K562 (cell line): ENCODE results near the gene GALNT9. TPM values are rescaled to one million over a fixed set of nuclear protein-coding genes. Genes with fewer than 3 reads are reported as not detected.

Experiments used
- HMBOX1 ChIP-seq: sonication (generic); IDR thresholded peaks from 2 replicates; pipeline ENCODE4 v1.6.1; 2016
- KLF10 ChIP-seq: fragments of 250-450 bp; sonication (Bioruptor Pico); IDR thresholded peaks from 2 replicates; pipeline ENCODE4 v1.6.1; 2021; ENCODE audit warnings: matching md5 sums
- NR0B1 ChIP-seq: fragments of 450-650 bp; IDR thresholded peaks from one replicate; pipeline ENCODE4 v1.6.1; 2018; ENCODE audit warnings: mild to moderate bottlenecking, moderate library complexity; ENCODE audit not compliant: partially characterized antibody
- NUFIP1 ChIP-seq: fragments of 450-650 bp; IDR thresholded peaks from 2 replicates; pipeline ENCODE4 v1.6.1; 2018; ENCODE audit not compliant: partially characterized antibody
- TAL1 ChIP-seq: fragments of 450-650 bp; IDR thresholded peaks from 2 replicates; pipeline ENCODE4 v1.6.1; 2016; ENCODE audit warnings: mild to moderate bottlenecking
- ZMIZ1 ChIP-seq, 2 experiments: fragments of 150-350 bp in 1 of 2; IDR thresholded peaks; 2 replicates each; pipeline ENCODE4 v1.6.1; 2012 to 2016; ENCODE audit warnings: low read depth in 2 of 2, low read length in 2 of 2, mild to moderate bottlenecking in 1 of 2, moderate library complexity in 1 of 2
- polyA plus RNA-seq, 8 experiments: library from polyadenylated mRNA; depleted of rRNA in 4 of 8; stranded (reverse) in 5 of 8; unstranded in 3 of 8; fragments of >200 nt; fragmentation: Nextera tagmentation in 2 of 8; fragmentation: Illumina TruSeq in 1 of 8; extraction: Ambion mirVana in 2 of 8; extraction: Trizol in 1 of 8; gene quantifications; 2 replicates each; pipeline versions ENCODE4 v1.2.1 to v1.2.3, GENCODE V29; 2011 to 2014; ENCODE audit warnings: inconsistent platforms in 1 of 8, missing spikeins in 1 of 8
- total RNA-seq, 7 experiments: library from RNA; depleted of rRNA in 6 of 7; stranded (reverse); fragments of >200 nt in 6 of 7; fragmentation: Illumina TruSeq in 2 of 7; extraction: Trizol in 2 of 7; gene quantifications; 2 replicates each; pipeline versions ENCODE4 v1.2.1 to v1.2.3, GENCODE V29; 2011 to 2021; ENCODE audit warnings: low replicate concordance in 1 of 7

GALNT9 gene
- total and polyA plus RNA-seq, 9 of the 15 experiments (the other 6 are each of a cell fraction or from before 2014, with no cell fraction given) = not detected

GRCh38 chr12:132340266-132341035, 11.1 kb upstream of the GALNT9 start (continued):
- TF ChIP-seq NR0B1 (no peak), ZMIZ1 (IDR thresholded peaks at IDR 0.05; ENCODE audit: low read depth in 2 of 2, low read length in 2 of 2) (no peak), KLF10 (CRISPR knock-in tag) (no peak), HMBOX1 (no peak), TAL1 (no peak), NUFIP1 (no peak)
